NCI-H748 (cell line): ENCODE data around the gene FBXL13.
"Not testable (repeated sequence)": the region's sequence is repeated elsewhere in the genome, so short reads cannot be mapped to it uniquely, and the experiment has no call there.

Experiments used
- DNase-seq: peaks from one replicate; lab custom pipeline; 2025; ENCODE audit not compliant: unreplicated experiment; lab: John Stamatoyannopoulos, UW

FBXL13 gene

DNA sequence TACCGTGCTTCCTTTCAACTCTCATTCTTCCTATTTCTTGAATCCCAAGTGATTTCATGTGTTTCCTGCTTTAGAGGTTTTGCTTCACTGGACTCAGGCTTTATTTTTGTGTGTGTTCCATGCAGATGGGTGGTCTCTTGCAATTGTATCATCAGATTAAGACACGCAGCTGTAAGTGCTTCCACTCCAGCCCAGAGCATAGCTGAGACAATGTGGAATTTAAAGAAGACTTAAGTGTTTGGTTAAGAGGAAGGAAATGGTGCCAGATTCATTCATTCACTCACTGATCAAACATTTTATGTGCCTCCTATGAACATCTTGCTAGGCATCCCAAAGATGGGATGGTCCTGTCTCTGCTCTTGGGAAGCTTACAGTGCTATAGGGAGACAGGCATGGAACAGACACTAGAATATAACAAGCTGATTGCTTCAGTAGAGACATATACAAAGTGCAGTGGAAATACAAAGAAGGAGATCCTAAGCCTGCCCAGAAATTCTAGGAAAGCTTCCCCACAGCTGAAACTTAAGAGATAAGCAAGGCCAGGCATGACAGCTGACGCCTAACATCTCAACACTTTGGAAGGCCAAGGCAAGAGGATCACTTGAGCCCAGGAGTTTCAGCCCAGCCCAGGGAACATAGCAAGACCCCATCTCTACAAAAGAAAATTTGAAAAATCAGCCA is 207.9 kb downstream of the FBXL13 start:
- no peak for DNase-seq

DNA sequence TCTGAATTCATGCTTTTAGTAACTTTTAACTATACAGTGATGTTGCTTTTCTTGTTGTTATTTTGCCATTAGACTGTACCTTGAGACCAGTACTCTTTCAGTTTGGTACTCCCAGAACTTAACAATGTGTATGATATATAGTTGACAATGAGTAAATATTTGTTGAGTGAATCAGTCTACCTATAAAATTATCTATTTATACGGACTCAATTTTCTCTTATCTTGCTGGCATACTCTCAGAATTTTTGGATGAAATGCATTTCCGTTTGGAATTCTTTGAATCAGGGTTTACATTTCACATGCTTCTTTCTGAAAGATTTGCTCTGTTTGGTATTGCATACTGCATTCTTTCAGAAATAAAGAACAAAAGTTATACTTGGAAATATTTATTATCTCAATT is 209.6 kb downstream of the FBXL13 start:
- no peak for DNase-seq

DNA sequence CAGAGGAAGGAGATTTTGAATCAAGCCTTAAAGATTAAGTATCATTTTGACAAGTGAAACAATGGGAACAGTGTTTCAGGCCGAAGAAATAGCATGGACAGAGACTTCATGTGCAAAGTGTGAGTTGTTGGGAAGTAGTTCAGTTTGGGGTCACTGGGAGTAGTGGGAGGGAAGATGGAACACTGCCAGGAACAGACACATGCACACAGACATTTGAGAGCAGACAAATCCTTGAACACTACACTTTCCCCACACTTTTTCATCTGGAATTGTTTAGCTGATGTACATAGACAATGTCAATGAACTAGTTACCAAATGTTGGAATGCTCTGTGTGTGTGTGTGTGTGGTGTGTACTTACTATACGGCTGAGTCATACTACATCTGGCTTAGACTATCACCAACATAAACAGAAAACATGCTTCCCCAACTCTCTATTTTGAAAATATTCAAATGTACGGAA is 214.2 kb downstream of the FBXL13 start:
- DNase-seq: no peak

DNA sequence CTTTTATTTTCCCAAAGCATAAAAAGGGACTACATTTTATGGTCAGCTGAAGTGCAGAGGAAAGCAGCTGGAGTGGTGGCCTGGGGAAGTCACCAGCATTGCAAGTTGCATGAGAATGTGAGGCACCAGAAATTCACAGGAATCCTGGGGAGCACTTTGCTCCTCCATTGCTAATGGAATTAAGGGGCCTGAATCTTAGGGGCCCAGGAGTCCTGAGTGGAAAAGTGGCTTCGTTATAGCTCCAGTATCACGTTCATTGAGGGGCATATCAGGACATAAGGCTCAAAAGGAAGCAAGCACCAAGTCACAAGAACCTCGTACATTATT is 214.8 kb downstream of the FBXL13 start:
- DNase-seq: no peak

DNA sequence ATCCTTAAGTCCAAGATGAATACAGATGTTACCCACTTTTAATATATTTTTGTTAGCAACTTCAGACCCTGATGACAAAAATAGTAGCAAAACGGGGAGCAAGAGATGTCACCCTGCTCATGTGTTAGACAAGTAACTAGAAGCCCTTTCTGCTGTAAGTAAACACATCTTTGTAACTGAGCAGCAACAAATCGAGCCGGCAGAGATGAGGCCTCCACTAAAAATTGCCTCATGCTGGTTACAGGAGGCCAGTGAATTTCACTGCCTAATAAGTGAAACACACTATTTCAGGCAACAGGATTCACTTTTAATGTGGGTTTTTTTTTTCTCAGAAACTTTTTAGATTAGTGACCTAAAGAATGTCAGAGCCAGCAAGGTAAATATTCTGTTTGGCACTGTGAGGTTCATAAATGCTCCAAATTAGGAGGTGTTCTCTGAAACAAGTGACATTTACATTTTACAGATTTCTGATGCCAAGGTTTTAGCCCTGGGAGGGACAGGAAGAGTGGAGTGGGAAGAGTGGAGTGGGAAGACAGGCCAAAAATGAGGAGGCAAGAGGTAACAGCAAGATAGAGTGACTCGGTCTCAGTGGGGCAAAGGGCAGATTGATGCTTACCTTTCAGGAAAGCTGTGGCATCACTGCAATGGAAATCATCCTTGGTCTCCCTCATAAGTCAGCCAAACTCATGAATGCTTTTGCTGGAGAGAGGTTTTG is 215.4 kb downstream of the FBXL13 start:
- DNase-seq: no peak

DNA sequence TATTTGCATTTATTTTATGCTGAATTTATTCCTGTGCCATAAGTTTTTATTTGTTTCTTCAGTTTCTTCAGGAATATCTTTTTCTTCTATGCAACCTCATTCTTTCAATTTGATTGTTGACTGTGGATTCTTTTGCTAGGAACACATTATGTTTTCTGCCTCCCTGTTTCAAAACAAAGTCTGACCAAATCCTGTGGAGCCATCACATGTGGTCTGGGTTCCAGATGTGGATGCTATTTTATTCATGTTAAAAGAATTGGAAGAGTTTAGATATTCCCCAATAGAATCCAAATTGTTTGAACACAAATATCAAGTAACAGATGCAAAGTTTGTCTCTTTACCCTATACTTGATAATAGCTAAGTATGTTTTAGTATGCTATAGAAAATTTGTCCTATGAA is 218.6 kb downstream of the FBXL13 start:
- DNase-seq: no peak

DNA sequence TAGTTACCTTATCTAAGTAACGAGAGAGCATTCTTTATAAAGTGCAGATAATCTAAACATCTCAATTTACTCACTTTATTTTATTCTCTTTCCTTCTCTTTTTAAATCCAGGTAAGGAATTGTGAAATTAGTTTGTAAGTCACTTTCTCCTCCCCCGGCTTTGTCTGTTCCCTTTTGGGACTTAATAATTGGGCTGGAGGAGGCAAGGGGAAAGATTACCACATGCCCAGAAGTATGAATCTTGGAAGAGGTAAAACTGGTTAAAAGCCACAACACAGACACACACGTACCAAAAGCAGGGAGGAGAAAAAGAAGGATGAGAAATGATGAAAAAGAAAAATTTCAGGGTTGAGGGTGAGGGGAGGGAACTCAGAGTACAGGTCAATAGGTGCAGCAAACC is 225.1 kb downstream of the FBXL13 start:
- DNase-seq: no peak

DNA sequence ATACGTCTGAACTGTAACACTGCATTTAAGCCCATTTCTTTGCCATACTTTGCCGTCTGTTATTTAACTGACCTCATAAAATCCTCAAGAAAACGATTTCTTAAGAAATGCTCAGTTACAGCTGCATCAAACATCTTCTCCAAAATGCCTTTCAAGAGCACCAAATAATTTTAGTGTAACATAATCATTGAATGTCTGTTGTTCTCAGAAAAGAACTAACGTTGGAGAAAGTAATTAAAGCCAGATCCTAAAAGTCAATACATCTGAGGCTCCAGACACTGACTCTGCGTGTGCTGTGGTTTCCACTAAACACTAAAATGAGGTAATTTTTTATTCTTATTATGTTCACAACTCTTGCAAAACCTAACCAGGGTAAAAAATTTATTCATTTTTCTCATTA is 225.5 kb downstream of the FBXL13 start:
- no peak for DNase-seq

DNA sequence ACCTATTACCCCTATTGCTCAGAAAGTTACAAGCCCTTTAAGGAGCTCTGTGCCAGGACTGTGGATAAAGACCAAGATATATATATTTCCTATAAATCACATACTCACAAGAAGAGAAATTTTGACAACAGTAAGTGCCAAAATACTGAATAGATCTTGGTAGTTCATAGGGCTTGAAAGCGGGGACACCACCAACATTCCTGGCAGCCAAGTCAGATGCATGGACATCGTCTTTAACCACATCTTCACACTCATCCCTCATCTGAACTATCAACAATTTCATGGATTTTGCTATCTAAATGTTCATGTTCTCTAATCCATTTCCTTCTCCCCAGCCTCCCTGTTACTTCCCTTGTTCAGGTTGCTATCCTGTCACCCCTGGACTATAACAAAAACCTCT is 229.2 kb downstream of the FBXL13 start:
- no peak for DNase-seq

DNA sequence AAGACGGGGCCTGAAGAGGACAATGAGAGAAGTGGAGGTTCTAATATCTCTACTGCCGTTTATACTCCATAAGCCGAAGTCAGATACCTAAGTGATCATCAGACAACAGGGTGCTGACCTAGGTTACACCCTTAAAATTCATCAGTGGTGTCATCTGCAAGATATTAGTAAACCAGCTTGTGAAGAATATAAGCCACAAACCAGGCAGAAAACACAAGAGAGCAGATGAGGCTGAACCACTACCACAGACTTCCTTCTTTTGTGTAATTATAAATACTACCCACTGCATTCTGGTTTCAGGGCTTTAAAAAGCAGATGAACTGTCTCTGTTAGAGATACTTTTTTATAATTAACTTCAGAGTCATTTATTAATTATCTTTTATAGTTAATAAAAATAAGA is 230.7 kb downstream of the FBXL13 start:
- DNase-seq: no peak

DNA sequence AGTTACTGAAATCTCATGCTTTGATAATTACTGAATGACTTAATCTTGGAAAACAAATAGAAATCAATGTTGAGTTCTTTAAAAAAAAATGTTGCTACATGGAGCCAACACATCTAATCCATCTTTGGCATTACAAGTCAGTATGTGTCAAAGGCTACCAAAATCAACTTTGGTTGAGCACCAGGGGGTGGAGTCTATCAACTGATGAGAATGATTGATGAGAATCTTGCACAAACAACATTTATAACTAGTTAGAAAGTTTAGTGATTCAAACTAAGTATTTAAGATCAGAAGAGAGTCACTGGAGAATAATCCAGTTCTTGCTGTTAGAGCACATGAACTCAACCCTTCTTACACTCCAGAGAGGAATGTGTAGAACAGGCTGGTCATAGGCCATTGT is 232.3 kb downstream of the FBXL13 start:
- DNase-seq: no peak

DNA sequence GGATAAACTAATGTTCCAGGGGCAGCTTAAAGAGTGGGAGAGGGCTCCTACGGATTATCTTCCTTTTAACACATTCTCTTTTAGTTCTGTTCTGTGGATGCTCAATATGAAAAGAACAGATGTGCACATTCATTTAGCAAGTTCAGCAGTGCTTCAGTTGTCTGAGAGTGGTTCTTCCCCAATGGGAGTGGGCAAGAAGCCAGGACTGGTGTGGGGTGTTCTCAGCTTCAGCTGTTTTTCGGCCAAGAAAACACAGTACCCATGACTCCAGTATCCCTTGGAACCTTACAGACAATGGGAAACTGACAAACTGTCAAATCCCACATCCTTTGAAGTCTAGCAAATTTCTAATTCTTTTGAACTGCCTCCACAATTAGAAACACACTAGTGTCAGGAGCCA is 233.3 kb downstream of the FBXL13 start:
- no peak for DNase-seq

DNA sequence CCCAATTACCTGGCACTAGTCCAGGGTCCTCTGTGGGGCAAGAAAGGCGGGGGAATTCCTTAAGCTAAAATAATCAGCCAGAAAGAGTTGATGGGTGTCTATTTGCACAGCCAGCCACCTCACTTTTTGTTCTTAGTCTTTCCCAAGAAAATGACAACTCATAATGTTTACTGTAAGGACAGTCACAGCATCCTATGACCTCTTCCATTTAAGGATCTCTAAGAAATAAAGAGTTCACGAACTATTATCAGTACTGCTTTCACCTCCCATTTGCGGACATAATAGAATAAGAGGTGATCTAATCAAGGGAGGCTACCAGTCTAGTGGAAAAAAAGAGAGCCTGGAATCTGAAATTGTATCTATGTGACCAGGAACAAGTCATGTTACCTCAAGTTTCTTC is 234.2 kb downstream of the FBXL13 start:
- DNase-seq: no peak

DNA sequence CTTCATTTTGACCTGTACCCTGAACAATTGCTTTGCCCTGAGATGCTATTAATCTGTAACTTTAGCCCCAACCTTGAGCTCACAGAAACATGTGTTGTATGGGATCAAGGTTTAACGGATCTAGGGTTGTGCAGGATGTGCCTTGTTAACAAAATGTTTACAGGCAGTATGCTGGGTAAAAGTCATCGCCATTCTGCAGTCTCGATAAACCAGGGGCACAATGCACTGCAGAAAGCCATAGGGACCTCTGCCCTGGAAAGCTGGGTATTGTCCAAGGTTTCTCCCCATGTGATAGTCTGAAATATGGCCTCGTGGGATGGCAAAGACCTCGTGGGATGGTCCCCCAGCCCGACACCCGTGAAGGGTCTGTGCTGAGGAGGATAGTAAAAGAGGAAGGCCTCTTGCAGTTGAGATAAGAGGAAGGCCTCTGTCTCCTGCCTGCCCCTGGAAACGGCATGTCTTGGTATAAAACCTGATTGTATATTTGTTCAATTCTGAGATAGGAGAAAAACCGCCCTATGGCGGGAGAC is 236.0 kb downstream of the FBXL13 start:
- not testable (repeated sequence) for DNase-seq

DNA sequence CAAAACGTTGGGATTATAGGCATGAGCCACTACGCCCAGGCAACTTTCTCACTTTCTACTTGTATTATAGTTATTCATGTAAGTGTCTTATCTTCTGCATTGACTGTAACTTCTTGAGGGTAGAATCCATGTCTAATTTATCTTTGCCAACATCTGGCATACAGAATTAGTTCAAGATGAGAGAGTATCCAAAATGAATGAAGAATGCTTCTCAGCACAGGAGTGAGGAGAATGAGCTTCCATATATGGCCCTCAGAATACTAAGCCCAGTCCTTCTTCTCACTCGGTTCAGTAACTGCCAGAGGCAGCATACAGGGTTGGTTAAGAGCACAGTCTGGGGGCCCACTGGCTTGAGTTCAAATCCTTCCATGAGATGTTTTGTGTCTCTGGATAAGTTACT is 236.8 kb downstream of the FBXL13 start:
- DNase-seq: no peak

DNA sequence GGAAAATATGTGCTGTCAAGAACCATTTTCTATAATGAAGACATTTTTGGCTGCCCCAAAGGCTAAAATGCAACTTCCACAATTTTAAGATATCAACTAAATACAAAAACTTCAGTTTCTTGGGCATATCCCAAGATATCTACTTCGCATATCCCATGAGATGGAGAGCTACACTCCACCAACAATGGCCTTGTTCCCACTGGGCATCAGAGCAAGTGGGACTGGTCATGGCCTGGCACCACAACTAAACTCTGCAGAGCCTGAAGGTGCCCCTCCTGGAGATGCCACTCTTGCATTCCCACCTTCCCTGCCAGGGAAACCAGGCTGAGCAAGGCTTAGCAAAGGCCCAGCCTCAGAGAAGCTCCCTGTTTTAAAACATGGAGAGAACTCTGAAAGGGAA is 237.6 kb downstream of the FBXL13 start:
- DNase-seq: no peak

DNA sequence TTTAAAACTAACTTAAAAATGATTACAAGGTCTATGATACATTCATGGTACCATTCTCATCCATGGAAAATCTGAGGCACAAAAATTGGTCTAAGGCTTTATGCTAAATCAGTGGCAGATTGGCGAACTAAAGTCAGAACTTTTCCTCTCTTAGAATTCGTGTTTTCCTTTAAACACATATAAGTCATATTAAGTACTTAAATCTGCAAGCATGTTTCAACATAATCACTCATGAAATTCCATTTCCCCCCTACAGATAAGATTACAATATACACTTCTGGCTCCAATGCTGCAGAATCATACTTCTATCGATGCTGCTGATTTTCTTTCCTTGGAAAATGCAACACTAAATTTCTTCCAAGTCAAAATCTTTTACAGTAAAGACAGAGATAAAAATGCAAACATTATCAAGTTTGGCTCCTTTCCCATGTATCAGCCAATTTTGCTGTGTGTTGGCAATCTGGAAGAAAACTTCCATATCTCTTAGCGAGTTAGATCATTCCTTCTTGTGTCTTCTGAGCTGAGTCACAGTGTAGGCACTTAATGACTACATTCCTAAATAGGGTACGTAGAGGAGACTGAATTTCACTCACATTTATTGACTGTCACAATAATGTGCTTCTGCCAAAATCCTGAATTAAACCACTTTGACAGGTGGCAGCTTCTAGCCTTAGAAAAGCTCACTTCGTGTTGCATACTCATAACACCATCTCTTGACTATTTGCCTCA is 238.2 kb downstream of the FBXL13 start:
- DNase-seq: no peak

DNA sequence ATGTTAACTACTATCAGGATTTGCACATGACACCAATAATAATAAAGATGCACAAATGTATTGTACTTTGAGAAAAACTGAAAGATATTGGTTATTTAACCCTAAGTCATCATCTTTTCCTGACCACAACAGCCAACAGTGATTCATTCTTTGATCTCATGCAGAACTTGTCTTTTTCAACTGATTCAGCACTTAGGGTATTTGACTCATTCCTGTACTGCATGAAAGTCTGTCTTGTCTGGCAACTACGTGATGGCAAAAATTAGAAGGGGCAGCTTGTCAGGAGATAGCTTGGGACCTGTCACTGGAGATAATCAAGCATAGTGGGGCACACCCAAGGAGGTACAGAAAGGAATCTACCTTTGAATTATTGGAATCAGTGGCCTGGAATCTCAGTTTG is 239.6 kb downstream of the FBXL13 start:
- DNase-seq: no peak

DNA sequence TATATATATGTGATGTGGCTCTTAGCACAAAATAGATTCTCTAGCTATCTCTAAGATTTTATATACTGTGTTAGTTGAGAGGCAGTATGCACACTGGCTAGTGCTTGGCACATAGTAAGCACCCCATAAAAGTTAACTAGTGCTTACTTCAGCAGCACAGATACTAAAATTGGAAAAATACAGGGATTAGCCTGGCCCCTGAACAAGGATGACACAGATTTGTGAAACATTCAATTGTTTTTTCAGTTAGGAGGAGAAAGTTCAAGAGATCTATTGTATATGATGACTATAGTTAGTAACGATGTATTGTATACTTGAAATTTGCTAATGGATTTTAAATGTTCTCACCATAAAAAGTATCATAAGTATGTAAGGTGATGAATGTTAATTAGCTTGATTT is 240.1 kb downstream of the FBXL13 start:
- DNase-seq: no peak

DNA sequence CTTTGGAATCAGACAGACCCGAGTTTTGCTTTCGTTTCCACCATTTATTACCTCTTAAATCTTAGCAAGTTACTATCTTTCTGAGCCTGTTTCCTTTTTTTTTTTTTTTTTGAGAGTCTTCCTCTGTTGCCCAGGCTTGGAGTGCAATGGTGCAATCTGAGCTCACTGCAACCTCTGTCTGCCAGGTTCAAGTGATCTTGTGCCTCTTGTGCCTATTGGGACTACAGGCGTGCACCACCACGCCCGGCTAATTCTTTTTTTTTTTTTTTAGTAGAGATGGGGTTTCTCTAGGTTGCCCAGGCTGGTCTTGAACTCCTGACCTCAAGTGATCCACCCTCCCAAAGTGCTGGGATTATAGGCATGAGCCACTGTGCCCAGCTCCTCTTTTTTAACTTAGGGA is 241.3 kb downstream of the FBXL13 start:
- no peak for DNase-seq

DNA sequence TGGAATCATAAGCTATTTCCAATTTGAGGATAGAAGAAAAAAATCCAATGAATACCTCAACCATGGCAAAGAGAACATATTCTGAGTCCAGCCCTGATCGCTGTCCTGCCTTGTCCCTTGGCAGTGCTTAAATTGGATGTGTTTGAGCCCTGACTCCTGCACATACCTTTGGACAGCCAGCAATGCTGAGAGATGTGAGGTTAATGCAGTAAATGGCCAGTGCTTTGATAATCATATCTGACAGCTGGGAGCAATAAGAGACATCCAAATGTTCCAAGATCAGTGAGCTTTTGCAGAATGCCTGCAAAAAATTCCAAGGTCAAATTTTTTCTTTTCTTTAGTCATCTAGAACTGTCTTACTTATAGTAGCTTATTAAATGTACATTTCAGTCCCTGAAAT is 241.9 kb downstream of the FBXL13 start:
- DNase-seq: no peak

DNA sequence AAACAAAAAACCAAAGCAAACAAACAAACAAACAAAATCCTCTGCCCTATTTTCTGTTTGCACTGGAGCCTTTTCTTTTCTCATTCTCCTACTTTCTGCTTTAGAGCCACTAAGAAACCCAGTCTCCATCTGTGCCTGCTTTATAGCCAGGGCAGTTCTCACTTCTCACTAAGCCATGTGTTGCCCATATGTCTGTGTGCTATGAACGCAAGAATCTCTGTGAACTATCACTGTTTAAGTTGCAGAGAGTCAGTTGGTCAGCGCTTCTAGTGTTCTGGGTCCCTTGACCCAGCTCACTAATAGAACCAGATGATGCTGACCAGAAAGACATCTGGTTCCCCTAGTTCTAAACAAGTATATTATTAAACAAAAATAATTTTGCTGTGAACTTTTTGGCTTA is 244.4 kb downstream of the FBXL13 start:
- no peak for DNase-seq
